Measurements from ENCODE around the gene MRFAP1L1.

DNA sequence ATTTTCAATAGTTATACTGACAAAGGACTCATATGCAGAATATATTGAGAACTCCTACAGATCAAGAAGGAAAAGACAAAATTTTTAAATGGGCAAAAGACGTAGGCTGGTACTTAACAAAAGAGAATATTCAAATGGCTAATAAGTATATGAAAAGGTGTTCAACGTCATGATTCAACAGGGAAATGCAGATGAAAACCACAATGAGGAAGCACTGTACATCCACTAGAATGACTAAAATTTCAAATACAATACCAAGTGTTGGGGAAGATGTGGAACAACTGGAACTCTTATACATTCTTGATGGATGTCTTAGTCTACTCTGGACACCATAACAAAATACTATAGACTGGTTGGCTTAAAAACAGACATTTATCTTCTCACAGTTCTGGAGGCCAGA is 1.3 kb upstream of the MRFAP1L1 start:
- TF ChIP-seq POLR2A (IDR thresholded peaks at IDR 0.05), result no peak
- TF ChIP-seq, protein P1, sequence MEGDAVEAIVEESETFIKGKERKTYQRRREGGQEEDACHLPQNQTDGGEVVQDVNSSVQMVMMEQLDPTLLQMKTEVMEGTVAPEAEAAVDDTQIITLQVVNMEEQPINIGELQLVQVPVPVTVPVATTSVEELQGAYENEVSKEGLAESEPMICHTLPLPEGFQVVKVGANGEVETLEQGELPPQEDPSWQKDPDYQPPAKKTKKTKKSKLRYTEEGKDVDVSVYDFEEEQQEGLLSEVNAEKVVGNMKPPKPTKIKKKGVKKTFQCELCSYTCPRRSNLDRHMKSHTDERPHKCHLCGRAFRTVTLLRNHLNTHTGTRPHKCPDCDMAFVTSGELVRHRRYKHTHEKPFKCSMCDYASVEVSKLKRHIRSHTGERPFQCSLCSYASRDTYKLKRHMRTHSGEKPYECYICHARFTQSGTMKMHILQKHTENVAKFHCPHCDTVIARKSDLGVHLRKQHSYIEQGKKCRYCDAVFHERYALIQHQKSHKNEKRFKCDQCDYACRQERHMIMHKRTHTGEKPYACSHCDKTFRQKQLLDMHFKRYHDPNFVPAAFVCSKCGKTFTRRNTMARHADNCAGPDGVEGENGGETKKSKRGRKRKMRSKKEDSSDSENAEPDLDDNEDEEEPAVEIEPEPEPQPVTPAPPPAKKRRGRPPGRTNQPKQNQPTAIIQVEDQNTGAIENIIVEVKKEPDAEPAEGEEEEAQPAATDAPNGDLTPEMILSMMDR (IDR thresholded peaks at IDR 0.05), result no peak
